LNCaP clone FGC (cell line): ENCODE measurements around the gene RARA.

ENCODE experiments used
- DNase-seq: peaks from one replicate; pipeline ENCODE4 v3.0.0-alpha.2; 2011; ENCODE audit warnings: low read depth
- H3K4me3 ChIP-seq: 2 replicates; pipeline ENCODE4 v1.5.1; 2011; ENCODE audit warnings: mild to moderate bottlenecking, low read depth, low read length, control low read depth
- CTCF ChIP-seq: IDR thresholded peaks from 2 replicates; pipeline ENCODE4 v1.5.1; 2012; ENCODE audit warnings: mild to moderate bottlenecking; ENCODE audit not compliant: control insufficient read depth, insufficient read depth; ENCODE audit errors: extremely low read depth

RARA gene

DNA sequence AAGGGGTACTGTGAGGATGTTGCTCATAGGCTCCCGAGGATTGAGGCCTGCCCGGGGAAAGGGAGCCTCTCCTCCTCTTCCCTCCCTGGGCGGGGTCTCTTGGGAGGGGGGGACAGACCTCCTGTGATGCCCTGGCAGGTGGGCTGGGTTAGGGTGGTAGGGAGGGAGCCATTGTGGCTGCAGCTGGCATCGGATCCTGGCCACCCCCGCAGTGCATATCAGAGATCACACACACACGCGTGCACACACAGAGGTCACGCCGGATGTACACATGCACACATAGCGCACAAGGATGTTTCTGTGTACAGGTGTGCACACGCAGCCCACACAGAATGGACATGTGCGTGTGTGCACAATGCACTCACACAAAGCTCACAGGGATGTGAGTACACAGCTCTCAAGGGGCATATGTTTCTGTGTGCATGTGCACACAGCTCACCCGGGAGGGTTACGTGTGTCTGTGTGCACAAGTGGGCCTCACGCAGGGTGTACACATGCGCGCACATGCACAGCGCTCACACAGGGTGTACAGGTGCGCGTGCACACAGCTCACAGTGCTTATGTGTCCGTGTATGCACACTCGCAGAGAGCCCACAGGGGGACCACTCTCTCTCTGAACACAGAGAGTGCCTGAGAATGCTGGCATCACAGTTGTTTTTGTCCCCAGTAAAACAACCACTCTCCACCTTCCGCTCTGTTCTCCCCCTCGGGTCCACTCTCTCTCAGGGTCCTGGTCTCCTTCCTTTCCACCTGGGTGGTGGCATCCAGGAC, 53.1 kb downstream of the RARA start:
- no peak for DNase-seq
- no peak for TF ChIP-seq CTCF
- peak overlapping the region; percentile 52 for H3K4me3 ChIP-seq

DNA sequence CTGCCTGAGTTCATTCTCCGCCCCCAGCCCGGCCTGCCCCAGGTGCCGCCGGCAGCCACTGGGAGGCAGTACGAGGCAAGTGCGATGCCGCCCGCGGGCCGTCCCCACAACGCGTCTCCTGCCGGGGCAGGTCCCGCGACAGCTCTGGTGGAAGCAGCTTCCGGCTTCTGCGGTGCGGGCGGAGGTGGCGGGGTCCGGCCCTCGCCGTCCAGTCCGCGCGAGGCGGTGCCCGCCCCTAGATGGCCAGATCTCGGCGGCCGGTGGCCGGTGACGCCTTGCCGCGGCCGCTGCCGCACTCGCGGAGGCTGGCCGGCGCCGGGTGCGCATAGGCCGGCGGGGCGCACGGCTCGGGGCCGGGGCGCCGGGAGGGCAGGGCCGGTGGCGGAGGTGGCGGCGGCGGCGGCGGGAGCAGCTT, 53.7 kb downstream of the RARA start:
- peak overlapping the region; percentile 52 for H3K4me3 ChIP-seq
- TF ChIP-seq CTCF, result peak; percentile 91
- DNase-seq, result peak; percentile 34

DNA sequence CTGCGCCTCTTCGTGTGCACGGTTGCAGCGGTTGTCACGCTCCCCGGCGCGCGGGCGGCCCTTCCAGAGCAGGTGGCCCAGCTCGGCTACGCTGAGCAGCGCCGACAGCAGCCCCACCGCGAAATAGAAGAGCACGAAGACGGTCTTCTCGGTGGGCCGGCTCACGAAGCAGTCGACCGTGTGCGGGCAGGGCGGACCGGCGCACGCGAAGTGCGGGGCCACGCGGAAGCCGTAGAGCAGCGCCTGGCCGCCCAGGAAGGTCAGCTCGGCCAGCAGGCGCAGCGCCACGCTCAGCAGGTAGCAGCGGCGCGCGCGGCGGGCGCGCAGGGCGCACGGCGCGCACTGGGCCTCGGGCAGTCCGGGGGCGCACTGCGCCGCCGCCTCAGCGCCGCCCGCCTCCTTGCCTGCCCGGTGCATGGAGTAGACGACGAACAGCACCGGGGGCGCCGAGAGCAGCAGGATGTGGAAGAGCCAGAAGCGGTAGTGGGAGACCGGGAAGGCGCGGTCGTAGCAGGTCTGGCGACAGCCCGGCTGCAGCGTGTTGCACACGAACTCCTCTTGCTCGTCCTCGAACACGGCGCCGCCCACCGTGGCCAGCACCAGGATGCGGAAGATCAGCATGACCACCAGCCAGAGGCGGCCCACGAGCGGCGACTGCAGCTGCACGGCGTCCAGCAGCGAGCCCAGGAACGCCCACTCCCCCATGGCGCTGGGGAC, 54.3 kb downstream of the RARA start:
- TF ChIP-seq CTCF, result no peak
- peak overlapping the region; percentile 52 for H3K4me3 ChIP-seq
- no peak for DNase-seq

DNA sequence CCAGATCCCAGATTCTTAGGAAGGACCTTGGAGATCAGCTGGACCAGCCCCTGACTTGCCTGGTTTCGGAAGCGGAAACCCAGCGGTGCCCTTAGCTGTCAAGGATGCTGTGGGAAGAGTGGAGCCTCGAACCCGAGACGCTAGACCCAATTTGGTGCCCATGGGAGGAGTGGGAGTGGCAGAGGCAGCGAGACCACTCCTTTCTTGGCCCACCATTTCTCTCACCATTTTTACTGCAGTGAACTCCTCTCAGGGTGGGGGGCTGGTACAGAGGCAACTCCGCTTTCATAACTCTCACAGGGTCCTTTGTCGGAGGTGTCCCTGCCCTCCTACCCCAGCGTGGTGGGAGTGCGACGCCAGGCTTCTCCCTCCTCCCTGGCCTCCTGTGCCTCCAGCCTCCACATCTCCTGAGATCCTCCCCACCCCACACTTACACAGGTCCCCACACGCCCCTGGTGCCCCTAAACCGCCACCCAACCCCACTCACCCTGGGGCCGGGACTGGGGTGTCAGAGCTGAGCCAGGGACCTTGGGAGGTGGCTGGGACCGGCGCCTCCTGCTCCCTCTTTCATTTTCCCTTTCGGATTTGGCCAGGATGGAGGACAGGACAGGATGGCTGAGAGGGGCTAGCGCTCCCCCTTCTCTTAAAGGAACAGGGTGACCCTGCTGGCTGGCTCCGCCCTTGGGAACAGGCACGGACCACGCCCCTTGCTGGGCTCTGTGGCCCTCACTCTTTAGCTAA, 55.3 kb downstream of the RARA start, which contains the start of gene GJD3:
TSS of gene GJD3 (minus strand) at position 617 of the 741 bp plus-strand sequence. CDS start 922 bp downstream, outside the sequence.
- H3K4me3 ChIP-seq, result peak within 1 kb of the TSS; percentile 52
- TF ChIP-seq CTCF, result no peak
- DNase-seq, result no peak

GRCh38 chr17:40364906-40365305, 55.9 kb downstream of the RARA start:
- no peak overlapping the region for H3K4me3 ChIP-seq
- no peak for TF ChIP-seq CTCF

DNA sequence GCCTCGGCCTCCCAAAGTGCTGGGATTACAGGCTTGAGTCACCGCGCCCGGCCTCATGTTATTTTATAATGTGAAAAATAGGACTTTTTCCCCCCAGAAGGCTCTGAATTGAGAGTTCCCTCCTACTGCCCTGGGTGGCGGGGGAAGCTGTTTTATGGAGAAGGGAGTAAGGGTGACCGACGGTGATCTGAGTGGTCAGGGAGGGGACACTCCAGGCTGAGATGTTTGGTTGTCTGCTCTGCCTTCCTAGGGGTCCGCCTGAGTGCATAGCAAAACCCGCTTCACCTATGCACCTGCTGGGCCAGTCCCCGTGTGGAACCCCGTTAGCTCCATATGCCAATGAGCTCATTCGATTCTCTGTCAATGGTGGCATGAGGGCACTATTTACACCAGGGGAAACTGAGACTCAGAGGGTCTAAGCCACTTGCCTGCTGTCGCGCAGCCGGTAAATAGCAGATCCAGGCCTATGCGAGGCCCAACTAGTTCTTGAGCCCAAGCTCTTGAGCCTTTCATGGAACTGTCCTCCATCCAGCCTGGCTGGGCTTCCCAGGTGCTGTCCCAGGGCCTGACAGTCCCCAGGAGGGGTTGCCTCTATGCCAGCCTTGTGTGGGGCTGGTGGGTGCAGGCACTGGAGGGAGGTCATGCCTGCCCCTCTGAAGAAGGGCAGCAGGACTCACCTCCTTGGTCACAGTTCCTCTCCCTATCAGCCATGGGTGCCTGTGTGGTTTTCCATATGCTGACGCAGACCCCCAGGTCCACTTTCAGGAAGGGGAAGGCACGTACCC, 57.3 kb downstream of the RARA start:
- DNase-seq, result no peak
- no peak overlapping the region for H3K4me3 ChIP-seq

More at GRCh38 chr17:40364906-40365305, 55.9 kb downstream of the RARA start:
- no peak for DNase-seq

More for the DNA sequence above, 57.3 kb downstream of the RARA start:
- no peak for TF ChIP-seq CTCF
